HepG2 (cell line): ENCODE data around the gene ZBTB45. TPM values are rescaled to one million over a fixed set of nuclear protein-coding genes. Genes with fewer than 3 reads are reported as not detected.

Experiments used
- AKAP8 ChIP-seq: sonication (generic); formaldehyde crosslinking; IDR thresholded peaks from 2 replicates; pipeline ENCODE4 v1.5.1; 2020; ENCODE audit warnings: mild to moderate bottlenecking, missing genetic modification reagents
- CBX2 ChIP-seq, 2 experiments: fragments of 200-600 bp in 1 of 2; sonication (generic); formaldehyde crosslinking in 1 of 2; IDR thresholded peaks; 2 replicates each; pipeline versions ENCODE4 v1.7.0 to v1.8.1; 2018 to 2022; ENCODE audit warnings: low read depth in 2 of 2, low read length in 1 of 2, mild to moderate bottlenecking in 1 of 2, missing genetic modification reagents in 1 of 2
- DNMT1 ChIP-seq: sonication (generic); formaldehyde crosslinking; IDR thresholded peaks from 2 replicates; pipeline ENCODE4 v1.5.1; 2020; ENCODE audit warnings: mild to moderate bottlenecking, missing genetic modification reagents
- FOXO1 ChIP-seq: sonication (generic); formaldehyde crosslinking; IDR thresholded peaks from 2 replicates; pipeline ENCODE4 v1.4.0; 2020; ENCODE audit warnings: missing genetic modification reagents
- GTF3A ChIP-seq: sonication (generic); formaldehyde crosslinking; conservative IDR thresholded peaks from 2 replicates; pipeline ENCODE4 v1.4.0; 2020; ENCODE audit warnings: mild to moderate bottlenecking, missing genetic modification reagents
- HNF1A ChIP-seq, 2 experiments: sonication (generic) in 1 of 2; formaldehyde crosslinking in 1 of 2; IDR thresholded peaks; 2 replicates each; pipeline versions ENCODE4 v1.4.0 to v1.6.1; 2016 to 2020; ENCODE audit warnings: borderline replicate concordance in 1 of 2, low read depth in 1 of 2, mild to moderate bottlenecking in 1 of 2, missing genetic modification reagents in 1 of 2
- HOXA3 ChIP-seq: sonication (generic); formaldehyde crosslinking; IDR thresholded peaks from 2 replicates; pipeline ENCODE4 v1.5.0; 2020; ENCODE audit warnings: missing genetic modification reagents
- HOXA7 ChIP-seq: sonication (generic); formaldehyde crosslinking; IDR thresholded peaks from 2 replicates; pipeline ENCODE4 v1.8.1; 2022; ENCODE audit warnings: mild to moderate bottlenecking, missing genetic modification reagents, moderate library complexity
- MLLT10 ChIP-seq: sonication (generic); formaldehyde crosslinking; IDR thresholded peaks from 2 replicates; pipeline ENCODE4 v1.4.0; 2020; ENCODE audit warnings: missing genetic modification reagents
- RFX1 ChIP-seq: fragments of 450-650 bp; IDR thresholded peaks from 2 replicates; pipeline ENCODE4 v1.6.1; 2017
- SMARCC2 ChIP-seq: fragments of 450-650 bp; IDR thresholded peaks from 2 replicates; pipeline ENCODE4 v1.6.1; 2017; ENCODE audit warnings: antibody characterized with exemption, mild to moderate bottlenecking
- STAT5B ChIP-seq: sonication (generic); formaldehyde crosslinking; IDR thresholded peaks from 2 replicates; pipeline ENCODE4 v1.4.0; 2020; ENCODE audit warnings: missing genetic modification reagents
- TARDBP ChIP-seq: sonication (generic); formaldehyde crosslinking; IDR thresholded peaks from 2 replicates; pipeline ENCODE4 v1.8.0; 2022; ENCODE audit warnings: mild to moderate bottlenecking, missing genetic modification reagents
- TP53 ChIP-seq: sonication (generic); formaldehyde crosslinking; conservative IDR thresholded peaks from 2 replicates; pipeline ENCODE4 v1.4.0; 2020; ENCODE audit warnings: missing genetic modification reagents
- ZBTB1 ChIP-seq: sonication (generic); formaldehyde crosslinking; IDR thresholded peaks from 2 replicates; pipeline ENCODE4 v1.4.0; 2020; ENCODE audit warnings: missing genetic modification reagents, borderline replicate concordance
- ZBTB3 ChIP-seq: sonication (generic); formaldehyde crosslinking; IDR thresholded peaks from 2 replicates; pipeline ENCODE4 v1.4.0; 2020; ENCODE audit warnings: low read depth, mild to moderate bottlenecking, moderate library complexity, missing genetic modification reagents, borderline replicate concordance
- ZBTB39 ChIP-seq: sonication (generic); formaldehyde crosslinking; IDR thresholded peaks from 2 replicates; pipeline ENCODE4 v1.5.0; 2020; ENCODE audit warnings: missing genetic modification reagents
- ZFP36 ChIP-seq: fragments of 150-350 bp; IDR thresholded peaks from 2 replicates; pipeline ENCODE4 v1.6.1; 2018; ENCODE audit warnings: borderline replicate concordance, low read length, low read depth; ENCODE audit not compliant: partially characterized antibody
- ZFP36L2 ChIP-seq: sonication (generic); formaldehyde crosslinking; IDR thresholded peaks from 2 replicates; pipeline ENCODE4 v1.4.0; 2020; ENCODE audit warnings: missing genetic modification reagents
- ZNF670 ChIP-seq: sonication (generic); formaldehyde crosslinking; IDR thresholded peaks from 2 replicates; pipeline ENCODE4 v1.8.0; 2022; ENCODE audit warnings: mild to moderate bottlenecking, missing genetic modification reagents, borderline replicate concordance
- ZNF816 ChIP-seq: sonication (generic); formaldehyde crosslinking; IDR thresholded peaks from 2 replicates; pipeline ENCODE4 v1.8.0; 2022; ENCODE audit warnings: missing genetic modification reagents, mild to moderate bottlenecking, borderline replicate concordance
- ZSCAN20 ChIP-seq: sonication (generic); formaldehyde crosslinking; IDR thresholded peaks from 2 replicates; pipeline ENCODE4 v1.4.0; 2020; ENCODE audit warnings: missing genetic modification reagents, mild to moderate bottlenecking, borderline replicate concordance
- polyA plus RNA-seq, 8 experiments: library from polyadenylated mRNA; depleted of rRNA in 3 of 8; stranded (reverse) in 7 of 8; unstranded in 1 of 8; fragments of >200 nt; fragmentation: Illumina TruSeq in 4 of 8; extraction: Trizol in 4 of 8; gene quantifications; 2 replicates each; pipeline versions ENCODE4 v1.2.1 to v1.2.3, GENCODE V29; 2011 to 2016; ENCODE audit warnings: low read depth in 4 of 8, missing spikeins in 1 of 8, mixed read lengths in 1 of 8; ENCODE audit not compliant: insufficient read depth in 1 of 8
- total RNA-seq, 5 experiments: library from RNA; depleted of rRNA; stranded (reverse); fragments of >200 nt; fragmentation: Illumina TruSeq; extraction: Trizol; gene quantifications; 2 replicates each; pipeline ENCODE4 v1.2.3, GENCODE V29; 2016; ENCODE audit warnings: low read depth in 1 of 5
- TF ChIP-seq, protein P1 (sequence below): IDR thresholded peaks from 2 replicates; pipeline ENCODE4 v1.6.1; 2016

The ZBTB45 gene
- total and polyA plus RNA-seq, 2 of the 13 experiments (the other 11 are each of a cell fraction or from before 2014, with no cell fraction given): 3.0 to 3.7 TPM

DNA sequence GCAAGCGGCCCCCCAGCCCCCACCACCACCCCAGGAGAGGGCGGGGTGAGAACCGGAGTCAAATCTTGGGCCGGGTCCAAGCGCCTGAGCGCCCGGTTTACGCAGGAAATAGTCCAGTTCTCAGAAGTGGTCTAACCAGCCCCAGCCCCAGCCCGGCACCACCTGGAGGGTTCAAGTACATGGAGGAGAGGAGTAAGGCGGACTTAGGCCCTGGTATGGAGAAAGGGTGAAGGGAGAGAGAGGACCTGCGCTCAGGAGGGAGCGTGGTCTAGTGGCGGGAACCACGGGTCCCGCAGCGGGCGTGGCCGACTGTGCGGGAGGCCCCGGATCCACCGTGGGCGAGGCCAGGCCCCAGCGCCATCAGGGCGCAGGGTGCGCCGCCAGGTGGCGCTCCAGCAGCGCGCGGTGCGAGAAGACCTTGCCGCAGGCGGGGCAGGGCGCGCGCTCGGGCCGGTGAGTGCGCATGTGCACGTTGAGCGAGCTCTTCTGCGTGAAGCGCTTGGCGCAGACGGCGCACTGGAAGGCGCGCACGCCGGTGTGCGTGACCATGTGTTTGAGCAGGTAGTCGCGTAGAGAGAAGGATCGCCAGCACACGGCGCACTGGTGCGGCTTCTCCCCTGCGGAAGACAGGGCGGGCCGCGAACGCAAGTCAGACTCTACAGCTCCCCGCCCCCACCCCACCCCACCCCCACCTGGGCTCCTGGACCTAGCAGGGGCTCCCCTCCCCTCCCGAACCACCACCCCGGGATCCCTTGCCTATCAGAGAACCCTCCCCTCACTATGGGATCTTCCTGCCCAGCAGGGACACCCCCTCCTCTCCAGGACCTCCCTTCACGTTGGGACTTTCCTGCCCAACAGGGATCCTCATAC, 5.7 kb downstream of the ZBTB45 start (continued):
- TF ChIP-seq HNF1A (IDR thresholded peaks at IDR 0.05; ENCODE audit: low read depth) (no peak), HNF1A (CRISPR knock-in tag; IDR thresholded peaks at IDR 0.05; ENCODE audit: borderline replicate concordance) (peak; percentile 54; the same call in 1 of the 2 replicates), TARDBP (CRISPR knock-in tag) (peak; percentile 61), ZNF670 (CRISPR knock-in tag) (0 out of 2 replicates have a peak, but pooled peaks have one; percentile 14), RFX1 (no peak), GTF3A (CRISPR knock-in tag) (0 out of 2 replicates have a peak, but pooled peaks have one; percentile 32), FOXO1 (CRISPR knock-in tag) (0 out of 2 replicates have a peak, but pooled peaks have one; percentile 29), CBX2 (IDR thresholded peaks at IDR 0.05; ENCODE audit: low read depth, low read length) (no peak), CBX2 (CRISPR knock-in tag; IDR thresholded peaks at IDR 0.05; ENCODE audit: low read depth) (no peak), HOXA7 (CRISPR knock-in tag) (no peak), HOXA3 (CRISPR knock-in tag) (peak; percentile 94), ZSCAN20 (no peak), TP53 (CRISPR knock-in tag) (no peak), STAT5B (CRISPR knock-in tag) (no peak), ZFP36L2 (CRISPR knock-in tag) (no peak), ZBTB39 (no peak), DNMT1 (CRISPR knock-in tag) (no peak), MLLT10 (CRISPR knock-in tag) (no peak), ZFP36 (no peak), AKAP8 (CRISPR knock-in tag) (peak; percentile 99), ZNF816 (CRISPR knock-in tag) (no peak), ZBTB1 (no peak; the same call in 1 of the 2 replicates), SMARCC2 (no peak), ZBTB3 (CRISPR knock-in tag) (peak; percentile 79; the same call in 1 of the 2 replicates)
- TF ChIP-seq, protein P1, sequence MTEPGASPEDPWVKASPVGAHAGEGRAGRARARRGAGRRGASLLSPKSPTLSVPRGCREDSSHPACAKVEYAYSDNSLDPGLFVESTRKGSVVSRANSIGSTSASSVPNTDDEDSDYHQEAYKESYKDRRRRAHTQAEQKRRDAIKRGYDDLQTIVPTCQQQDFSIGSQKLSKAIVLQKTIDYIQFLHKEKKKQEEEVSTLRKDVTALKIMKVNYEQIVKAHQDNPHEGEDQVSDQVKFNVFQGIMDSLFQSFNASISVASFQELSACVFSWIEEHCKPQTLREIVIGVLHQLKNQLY (CRISPR knock-in tag): peak; percentile 50; the same call in 1 of the 2 replicates
